Panc1 (cell line): Measurements from ENCODE around the gene HCRTR1. TPM values are rescaled to one million over a fixed set of nuclear protein-coding genes. Genes with fewer than 3 reads are reported as not detected.

Experiments
- ATAC-seq: fragments of 200-7000 bp; cut with Tn5 transposase; 2 replicates; pipeline ENCODE4 v1.9.1; 2020; ENCODE audit warnings: mild to moderate bottlenecking, moderate library complexity
- BruUV-seq: library from RNA; stranded (reverse); fragments of 400-500 nt; replicated peaks from 2 replicates; lab custom pipeline; 2021; lab: Mats Ljungman, UMichigan
- CTCF ChIA-PET: fragments of 300-600 bp; sonication (Branson Sonifier 250); formaldehyde crosslinking; loops from one replicate; lab custom pipeline; 2022; ENCODE audit warnings: antibody characterized with exemption; lab: Charles Lee
- POLR2A ChIA-PET: fragments of 300-600 bp; sonication (Branson Sonifier 250); formaldehyde crosslinking; loops from one replicate; lab custom pipeline; 2022; ENCODE audit warnings: antibody characterized with exemption; lab: Charles Lee
- DNase-seq: peaks from one replicate; pipeline ENCODE4 v3.0.0-alpha.2; 2010; ENCODE audit warnings: low read depth, low spot score
- H3K27ac ChIP-seq: 2 replicates; pipeline ENCODE4 v1.5.1; 2011; ENCODE audit warnings: mild to moderate bottlenecking, low read length, inconsistent platforms
- H3K27me3 ChIP-seq: fragments of 200-500 bp; sonication (Bioruptor generic); 2 replicates; pipeline ENCODE4 v1.6.0; 2014; ENCODE audit warnings: low read length, inconsistent platforms; ENCODE audit not compliant: control insufficient read depth, insufficient read depth
- H3K36me3 ChIP-seq: fragments of 200-500 bp; sonication (Bioruptor generic); 2 replicates; pipeline ENCODE4 v1.5.1; 2014; ENCODE audit warnings: inconsistent platforms, mild to moderate bottlenecking, low read length, moderate library complexity; ENCODE audit not compliant: control insufficient read depth, insufficient read depth
- H3K4me1 ChIP-seq: 2 replicates; pipeline ENCODE4 v1.5.1; 2011; ENCODE audit warnings: inconsistent platforms, mild to moderate bottlenecking, low read length, moderate library complexity; ENCODE audit not compliant: control insufficient read depth, insufficient read depth
- H3K4me3 ChIP-seq, 2 experiments: 2 replicates each; pipeline ENCODE4 v1.5.1; 2011 to 2012; ENCODE audit warnings: low read depth in 2 of 2, low read length in 2 of 2, mild to moderate bottlenecking in 2 of 2, inconsistent platforms in 1 of 2, moderate library complexity in 1 of 2
- H3K9me3 ChIP-seq: fragments of 200-500 bp; sonication (Bioruptor generic); 2 replicates; pipeline ENCODE4 v1.5.1; 2014; ENCODE audit warnings: low read depth, mild to moderate bottlenecking, inconsistent platforms, low read length, moderate library complexity; ENCODE audit not compliant: control insufficient read depth, insufficient read depth
- CTCF ChIP-seq: fragments of 450-650 bp; IDR thresholded peaks from 2 replicates; pipeline ENCODE4 v1.5.1; 2017; ENCODE audit warnings: mild to moderate bottlenecking
- POLR2AphosphoS5 ChIP-seq: IDR thresholded peaks from 2 replicates; pipeline ENCODE4 v1.6.1; 2012; ENCODE audit warnings: mild to moderate bottlenecking, low read depth, low read length, moderate library complexity
- REST ChIP-seq, 2 experiments: IDR thresholded peaks; 2 replicates each; pipeline ENCODE4 v1.6.1; 2011 to 2012; ENCODE audit warnings: low read depth in 2 of 2, control low read depth in 1 of 2, low read length in 1 of 2, mild to moderate bottlenecking in 1 of 2, moderate library complexity in 1 of 2; ENCODE audit not compliant: insufficient read depth in 1 of 2
- SIN3A ChIP-seq: IDR thresholded peaks from 2 replicates; pipeline ENCODE4 v1.6.1; 2012; ENCODE audit warnings: low read depth, mild to moderate bottlenecking, low read length, moderate library complexity, borderline replicate concordance; ENCODE audit not compliant: insufficient read depth
- TCF7L2 ChIP-seq: IDR thresholded peaks from 2 replicates; pipeline ENCODE4 v1.6.1; 2011; ENCODE audit warnings: mild to moderate bottlenecking, low read depth, low read length, inconsistent platforms
- in situ Hi-C: cut with HindIII; loops from 2 replicates; pipeline ENCODE4 v1.10.0; 2016; ENCODE audit warnings: low sequenced_read_pairs, low pct_unique_long_range_greater_than_20kb
- intact Hi-C: fragments of 100-400 bp; cut with micrococcal nuclease; formaldehyde crosslinking; loops from one replicate; pipeline ENCODE4 v1.10.0; 2022; ENCODE audit not compliant: unreplicated experiment
- total RNA-seq: library from RNA; stranded (reverse); gene quantifications from one replicate; pipeline ENCODE4 v1.2.1, GENCODE V29; 2021; ENCODE audit not compliant: unreplicated experiment

Gene HCRTR1
- total RNA-seq, 1 experiment from 2014 or later, result 0.18 TPM

DNA sequence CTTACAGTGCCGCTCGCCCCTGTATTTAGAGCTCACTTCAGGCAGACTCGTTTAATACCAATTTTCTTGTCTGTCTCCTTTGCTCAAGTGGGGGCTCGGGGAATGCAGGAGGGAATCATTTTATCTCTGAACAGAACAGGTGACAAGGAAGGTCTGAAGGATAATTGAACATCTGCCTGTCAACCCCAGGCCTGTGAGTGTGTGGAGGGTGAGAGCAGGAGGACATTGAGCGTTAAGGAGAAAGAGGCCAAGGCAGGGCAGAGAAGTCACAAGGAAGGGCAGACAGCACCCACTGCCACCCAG is 36.9 kb downstream of the HCRTR1 start:
- H3K27ac ChIP-seq, result no peak overlapping the region
- intact Hi-C loops (no loop called here), in situ Hi-C loops (no loop called here)
- H3K36me3 ChIP-seq, result no peaks in the 10 kb centered on the region
- no peak overlapping the region for H3K4me3 ChIP-seq
- ATAC-seq (no peak), DNase-seq (no peak)
- peaks cover 5% of the 10 kb centered on the region for H3K4me1 ChIP-seq
- ChIA-PET CTCF (interaction anchor here (0.6 kb wide), 1 partner anchor 10 kb away, joined by 5 read pairs; the partner anchor contains the start of gene PEF1), POLR2A (no interaction called here)
- TF ChIP-seq TCF7L2, result no peak
- no peak for TF ChIP-seq CTCF
- TF ChIP-seq SIN3A, result no peak
- TF ChIP-seq POLR2AphosphoS5, result no peak
- TF ChIP-seq REST (IDR thresholded peaks at IDR 0.05; ENCODE audit: insufficient read depth in 1 of 2, low read depth in 2 of 2, low read length in 1 of 2), result no peak
- BruUV-seq, result no TSS peak
- H3K9me3 ChIP-seq, result no peaks in the 10 kb centered on the region
- no peaks in the 10 kb centered on the region for H3K27me3 ChIP-seq

- CTCF ChIA-PET, result interaction anchor here (0.6 kb wide), 1 partner anchor 10 kb away, joined by 5 read pairs; the partner anchor contains the start of gene PEF1
- in situ Hi-C loops, result no loop called here
These were observed 37.6 kb downstream of the HCRTR1 start for GRCh38 chr1:31655104-31655503.

More at GRCh38 chr1:31655104-31655503, 37.6 kb downstream of the HCRTR1 start:
- Histone ChIP-seq H3K36me3 (no peaks in the 10 kb centered on the region), H3K27me3 (no peaks in the 10 kb centered on the region), H3K4me1 (peaks cover 5% of the 10 kb centered on the region), H3K27ac (no peak overlapping the region), H3K4me3 (no peak overlapping the region), H3K9me3 (no peaks in the 10 kb centered on the region)
- intact Hi-C loops, result no loop called here
- no peak for DNase-seq
- BruUV-seq, result no TSS peak
- TF ChIP-seq REST (IDR thresholded peaks at IDR 0.05; ENCODE audit: insufficient read depth in 1 of 2, low read depth in 2 of 2, low read length in 1 of 2) (no peak), TCF7L2 (no peak), SIN3A (no peak), CTCF (no peak), POLR2AphosphoS5 (no peak)
- ATAC-seq, result no peak
- POLR2A ChIA-PET, result interaction anchor here (0.6 to 0.9 kb wide), 2 partner anchors 71 to 166 kb away, joined by 3 to 5 read pairs; no protein-coding TSS in a partner anchor
